WTC11 (cell line): Measurements from ENCODE around the gene RPL13. TPM values are rescaled to one million over a fixed set of nuclear protein-coding genes. Genes with fewer than 3 reads are reported as not detected.

Experiments
- ATAC-seq: fragments of 200-7000 bp; cut with Tn5 transposase; 2 replicates; pipeline ENCODE4 v1.10.0; 2021; ENCODE audit warnings: mild to moderate bottlenecking, moderate library complexity
- CTCF ChIA-PET: fragments of 300-600 bp; sonication (Branson Sonifier 250); formaldehyde crosslinking; loops from one replicate; lab custom pipeline; 2021; ENCODE audit warnings: antibody characterized with exemption; lab: Charles Lee
- POLR2A ChIA-PET: fragments of 350-600 bp; sonication (Branson Sonifier 250); formaldehyde crosslinking; loops from one replicate; lab custom pipeline; 2021; ENCODE audit warnings: antibody characterized with exemption; lab: Charles Lee
- DNase-seq: peaks from one replicate; pipeline ENCODE4 v3.0.0; 2021; ENCODE audit warnings: low spot score
- H3K27ac Mint-ChIP-seq: 2 replicates; pipeline ENCODE4 v1.8.0; 2021; ENCODE audit warnings: mixed read lengths
- H3K27me3 Mint-ChIP-seq: 2 replicates; pipeline ENCODE4 v1.8.0; 2021; ENCODE audit warnings: low read depth, mild to moderate bottlenecking, moderate library complexity, mixed read lengths
- H3K36me3 Mint-ChIP-seq: 2 replicates; pipeline ENCODE4 v1.8.0; 2021; ENCODE audit warnings: mixed read lengths
- H3K4me1 Mint-ChIP-seq: 2 replicates; pipeline ENCODE4 v1.8.0; 2022; ENCODE audit warnings: mixed read lengths
- H3K4me3 Mint-ChIP-seq: 2 replicates; pipeline ENCODE4 v1.8.0; 2021; ENCODE audit warnings: mild to moderate bottlenecking, moderate library complexity, mixed read lengths
- H3K9me3 Mint-ChIP-seq: 2 replicates; pipeline ENCODE4 v1.8.0; 2021; ENCODE audit warnings: mixed read lengths
- CBFB ChIP-seq: sonication (generic); formaldehyde crosslinking; IDR thresholded peaks from 2 replicates; pipeline ENCODE4 v1.8.1; 2022; ENCODE audit warnings: mild to moderate bottlenecking, low read depth, missing genetic modification reagents
- CDX4 ChIP-seq: fragments of 250-450 bp; sonication (Bioruptor Pico); IDR thresholded peaks from 2 replicates; pipeline ENCODE4 v1.9.0; 2021; ENCODE audit warnings: moderate library complexity, mild to moderate bottlenecking, inconsistent platforms, borderline replicate concordance
- CREM ChIP-seq: sonication (generic); formaldehyde crosslinking; IDR thresholded peaks from 2 replicates; pipeline ENCODE4 v1.8.1; 2022; ENCODE audit warnings: mild to moderate bottlenecking, missing genetic modification reagents, moderate library complexity
- E2F4 ChIP-seq: sonication (generic); formaldehyde crosslinking; IDR thresholded peaks from 2 replicates; pipeline ENCODE4 v1.8.1; 2022; ENCODE audit warnings: low read depth, mild to moderate bottlenecking, moderate library complexity, missing genetic modification reagents, borderline replicate concordance
- ELF4 ChIP-seq: sonication (generic); formaldehyde crosslinking; IDR thresholded peaks from 2 replicates; pipeline ENCODE4 v1.8.1; 2022; ENCODE audit warnings: low read depth, mild to moderate bottlenecking, moderate library complexity, missing genetic modification reagents
- FOXJ3 ChIP-seq: sonication (generic); formaldehyde crosslinking; IDR thresholded peaks from 2 replicates; pipeline ENCODE4 v1.9.0; 2021; ENCODE audit warnings: missing genetic modification reagents, mild to moderate bottlenecking, borderline replicate concordance
- GABPB1 ChIP-seq: sonication (generic); formaldehyde crosslinking; IDR thresholded peaks from 2 replicates; pipeline ENCODE4 v1.8.1; 2023; ENCODE audit warnings: mild to moderate bottlenecking, missing genetic modification reagents
- GTF2I ChIP-seq: fragments of 250-450 bp; sonication (Bioruptor Pico); conservative IDR thresholded peaks from 2 replicates; pipeline ENCODE4 v1.4.0; 2021; ENCODE audit warnings: mild to moderate bottlenecking
- HMGXB4 ChIP-seq: sonication (generic); formaldehyde crosslinking; IDR thresholded peaks from 2 replicates; pipeline ENCODE4 v1.8.1; 2023; ENCODE audit warnings: mild to moderate bottlenecking, moderate library complexity, missing genetic modification reagents
- SMAD3 ChIP-seq: sonication (generic); formaldehyde crosslinking; IDR thresholded peaks from 2 replicates; pipeline ENCODE4 v1.8.0; 2022; ENCODE audit warnings: missing genetic modification reagents, mild to moderate bottlenecking, borderline replicate concordance
- SOX15 ChIP-seq: fragments of 250-450 bp; sonication (Bioruptor Pico); IDR thresholded peaks from 2 replicates; pipeline ENCODE4 v1.9.0; 2021; ENCODE audit warnings: mild to moderate bottlenecking
- USF1 ChIP-seq: sonication (generic); formaldehyde crosslinking; IDR thresholded peaks from 2 replicates; pipeline ENCODE4 v1.8.0; 2022; ENCODE audit warnings: mild to moderate bottlenecking, missing genetic modification reagents
- ZMAT4 ChIP-seq: fragments of 250-450 bp; sonication (Bioruptor Pico); IDR thresholded peaks from 2 replicates; pipeline ENCODE4 v1.9.0; 2021; ENCODE audit warnings: mild to moderate bottlenecking
- ZNF138 ChIP-seq: sonication (generic); formaldehyde crosslinking; conservative IDR thresholded peaks from 2 replicates; pipeline ENCODE4 v1.8.1; 2022; ENCODE audit warnings: mild to moderate bottlenecking, moderate library complexity, missing genetic modification reagents
- ZNF219 ChIP-seq: sonication (generic); formaldehyde crosslinking; IDR thresholded peaks from 2 replicates; pipeline ENCODE4 v1.8.0; 2023; ENCODE audit warnings: missing genetic modification reagents, mild to moderate bottlenecking, borderline replicate concordance
- ZNF263 ChIP-seq: sonication (generic); formaldehyde crosslinking; IDR thresholded peaks from 2 replicates; pipeline ENCODE4 v1.8.1; 2022; ENCODE audit warnings: low read depth, mild to moderate bottlenecking, moderate library complexity, missing genetic modification reagents
- ZNF425 ChIP-seq: fragments of 250-450 bp; sonication (Bioruptor Pico); conservative IDR thresholded peaks from 2 replicates; pipeline ENCODE4 v1.9.0; 2021; ENCODE audit warnings: mild to moderate bottlenecking
- ZSCAN18 ChIP-seq: fragments of 250-450 bp; sonication (Bioruptor Pico); IDR thresholded peaks from 2 replicates; pipeline ENCODE4 v2.1.2; 2022; ENCODE audit warnings: mild to moderate bottlenecking, moderate library complexity
- total RNA-seq: library from RNA; stranded (reverse); gene quantifications from 3 replicates; pipeline ENCODE4 v1.2.3, GENCODE V29; 2021

RPL13 gene
- total RNA-seq, 1 experiment from 2014 or later, result 2,631 TPM

- TF ChIP-seq ZMAT4 (CRISPR knock-in tag) (peak; percentile 63; the same call in 1 of the 2 replicates), ZNF138 (CRISPR knock-in tag) (no peak)
Measured at GRCh38 chr16:89560378-89561141, at the start of gene RPL13 (continued).

- Mint-ChIP-seq H3K27me3 (no peaks in the 10 kb centered on the region; the same call in 1 of the 2 replicates), H3K4me3 (no peak overlapping the region), H3K9me3 (no peaks in the 10 kb centered on the region), H3K36me3 (peaks cover 36% of the 10 kb centered on the region), H3K4me1 (peaks cover 4% of the 10 kb centered on the region; the same call in 1 of the 2 replicates), H3K27ac (no peak overlapping the region)
- ATAC-seq (no peak), DNase-seq (no peak)
- ChIA-PET POLR2A (no interaction called here), CTCF (no interaction called here)
- no peak for TF ChIP-seq CREM (CRISPR knock-in tag)
- TF ChIP-seq ELF4 (CRISPR knock-in tag), result no peak
- no peak for TF ChIP-seq GABPB1 (CRISPR knock-in tag)
- TF ChIP-seq ZNF425 (CRISPR knock-in tag), result no peak
- no peak for TF ChIP-seq SOX15
- no peak for TF ChIP-seq E2F4 (CRISPR knock-in tag)
- TF ChIP-seq GTF2I (CRISPR knock-in tag), result no peak
Measured at GRCh38 chr16:89511374-89511773, 49.1 kb upstream of the RPL13 start.

- Mint-ChIP-seq H3K27ac (no peak overlapping the region), H3K4me3 (no peak overlapping the region), H3K36me3 (peaks cover 46% of the 10 kb centered on the region), H3K27me3 (no peaks in the 10 kb centered on the region; the same call in 1 of the 2 replicates), H3K9me3 (no peaks in the 10 kb centered on the region), H3K4me1 (no peaks in the 10 kb centered on the region)
- ChIA-PET POLR2A (no interaction called here), CTCF (no interaction called here)
- no peak for DNase-seq
- no peak for ATAC-seq
- TF ChIP-seq CBFB (CRISPR knock-in tag), result no peak
- no peak for TF ChIP-seq CDX4 (CRISPR knock-in tag)
- TF ChIP-seq FOXJ3 (CRISPR knock-in tag), result no peak
- TF ChIP-seq HMGXB4 (CRISPR knock-in tag), result no peak
- TF ChIP-seq ZNF263, result no peak
- no peak for TF ChIP-seq ZSCAN18 (CRISPR knock-in tag)
- TF ChIP-seq SMAD3 (CRISPR knock-in tag), result no peak
- no peak for TF ChIP-seq USF1
- no peak for TF ChIP-seq ZNF219 (CRISPR knock-in tag)
Measured at GRCh38 chr16:89512453-89512852, 48.0 kb upstream of the RPL13 start.
